HG03139 (cell line): ENCODE measurements around the gene SMURF2.
"Not testable (repeated sequence)": the region's sequence is repeated elsewhere in the genome, so short reads cannot be mapped to it uniquely, and the experiment has no call there.

Experiments
- ATAC-seq: cut with Tn5 transposase; IDR thresholded peaks from one replicate; pipeline ENCODE4 v1.9.1; 2021; ENCODE audit not compliant: unreplicated experiment

Gene SMURF2

DNA sequence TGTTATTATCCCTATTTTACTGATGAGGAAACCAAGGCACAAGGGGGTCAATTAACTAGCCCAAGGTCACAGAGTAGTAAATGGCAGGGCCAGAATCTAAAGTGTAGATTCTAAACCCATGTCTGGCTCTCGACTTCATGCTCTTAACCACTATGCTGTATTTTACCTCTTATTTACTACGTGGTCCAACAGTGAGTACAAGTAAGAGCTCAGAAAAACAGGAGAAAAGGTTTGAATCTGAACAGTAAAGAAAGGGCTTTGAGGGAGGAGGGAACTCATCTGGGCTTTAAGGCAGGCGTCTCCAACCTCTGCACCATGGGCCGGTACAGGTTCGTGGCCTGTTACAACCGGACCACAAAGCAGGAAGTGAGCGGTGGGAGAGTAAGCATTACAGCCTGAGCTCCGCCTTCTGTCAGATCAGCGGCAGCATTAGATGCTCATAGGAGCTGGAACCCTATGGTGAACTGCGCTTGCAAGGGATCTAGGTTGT is 62.9 kb downstream of the SMURF2 start:
- peak; percentile 85 for ATAC-seq

- no peak for ATAC-seq
Measured at GRCh38 chr17:64598672-64599071, 63.4 kb downstream of the SMURF2 start.

DNA sequence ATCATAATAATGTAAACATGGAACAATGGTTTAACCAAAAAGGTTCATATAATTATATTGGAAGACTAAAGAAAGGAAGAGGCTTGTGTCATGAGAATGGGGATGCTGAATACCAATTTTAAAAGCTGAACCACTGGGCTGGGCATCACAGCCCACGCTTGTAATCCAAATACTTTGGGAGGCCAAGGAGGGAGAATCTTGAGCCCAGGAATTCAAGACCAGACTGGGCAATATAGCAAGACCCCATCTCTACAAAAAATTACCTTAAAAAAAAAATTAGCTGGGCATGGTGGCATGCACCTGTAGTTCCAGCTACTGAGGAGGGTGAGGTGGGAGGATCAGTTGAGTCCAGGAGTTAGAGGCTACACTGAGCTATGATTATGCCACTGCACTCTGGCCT is 65.1 kb downstream of the SMURF2 start:
- no peak for ATAC-seq

DNA sequence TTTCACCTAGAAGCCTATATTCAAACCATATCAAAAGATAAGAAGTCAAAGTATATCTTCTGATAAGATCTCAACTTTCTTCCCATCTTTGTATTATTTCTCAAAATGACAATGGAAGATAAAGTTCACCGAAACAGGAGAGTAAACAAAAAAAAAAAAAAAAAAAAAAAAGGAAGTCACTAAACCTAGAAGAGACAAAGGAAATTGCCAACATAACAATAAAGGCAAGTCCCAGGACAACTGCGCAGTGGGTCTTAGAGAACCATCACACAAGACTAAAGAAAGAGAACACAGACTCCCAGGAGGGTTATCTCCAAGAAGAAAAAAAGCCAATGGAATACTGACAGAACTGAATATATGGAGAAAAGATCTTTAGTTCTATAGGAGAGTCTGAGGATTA is 65.7 kb downstream of the SMURF2 start:
- no peak for ATAC-seq

GRCh38 chr17:64591944-64592343 is 70.2 kb downstream of the SMURF2 start:
- ATAC-seq: no peak

DNA sequence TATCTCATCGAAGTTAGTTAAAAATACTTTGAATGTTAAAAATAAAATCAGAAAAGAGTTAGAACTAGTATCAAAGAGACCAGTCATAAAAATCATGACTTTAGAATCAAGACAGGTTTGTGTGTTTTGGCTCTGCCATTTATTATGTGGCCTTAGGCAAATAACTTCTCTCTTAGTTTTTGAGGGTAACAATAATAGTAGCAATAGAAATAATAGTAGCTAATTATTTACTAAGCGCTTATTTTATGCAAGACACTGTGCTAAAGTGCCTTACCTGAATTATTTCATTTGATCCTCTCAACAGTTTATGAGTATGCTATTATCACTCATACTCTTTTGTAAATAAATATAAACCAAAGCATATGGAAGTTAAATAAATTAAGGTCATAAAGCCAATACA is 77.0 kb downstream of the SMURF2 start:
- no peak for ATAC-seq

- no peak for ATAC-seq
Measured at GRCh38 chr17:64583038-64583437, 79.1 kb downstream of the SMURF2 start.

- ATAC-seq: no peak
Measured at GRCh38 chr17:64580384-64581315, 81.5 kb downstream of the SMURF2 start.

GRCh38 chr17:64579917-64580316 is 82.2 kb downstream of the SMURF2 start:
- ATAC-seq: no peak

GRCh38 chr17:64577025-64577424 is 85.1 kb downstream of the SMURF2 start:
- not testable (repeated sequence) for ATAC-seq

DNA sequence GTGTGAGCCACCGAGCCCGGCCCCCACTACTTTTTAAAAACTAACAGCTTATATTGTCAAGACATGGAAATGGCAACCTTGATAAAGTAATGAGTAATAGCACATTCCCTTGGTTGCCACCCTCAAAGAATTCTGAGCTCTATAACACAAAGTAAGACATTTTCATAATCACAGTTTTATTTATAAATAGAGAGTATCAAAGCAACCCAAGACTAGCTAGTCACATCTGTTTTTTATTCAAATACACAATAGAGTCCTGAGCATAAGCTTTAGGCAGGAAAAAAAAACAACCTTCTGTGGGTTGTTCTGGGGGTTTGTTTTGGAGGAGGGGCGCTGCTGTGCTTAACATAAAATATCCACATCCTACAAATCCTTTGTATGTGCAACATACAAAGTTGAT is 86.7 kb downstream of the SMURF2 start:
- no peak for ATAC-seq

DNA sequence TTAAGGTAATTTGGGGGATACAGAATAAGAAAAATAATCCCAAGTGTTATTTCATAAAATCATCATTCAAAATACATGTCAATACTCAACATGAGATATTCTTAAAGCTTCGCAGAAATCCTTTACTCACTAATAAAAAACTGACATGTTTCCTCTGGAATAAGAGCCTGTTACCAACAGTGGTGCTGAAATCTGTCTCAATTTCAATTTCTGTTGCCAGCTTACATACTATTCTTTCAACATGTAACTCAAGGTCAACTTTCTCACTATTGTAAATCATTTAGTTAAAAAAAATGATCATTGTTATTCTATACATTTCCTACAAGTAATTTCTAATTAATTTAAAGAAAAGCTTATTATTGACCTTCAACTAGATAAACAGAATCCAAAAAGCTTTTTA is 87.5 kb downstream of the SMURF2 start:
- ATAC-seq: no peak

- ATAC-seq: no peak
Measured at GRCh38 chr17:64573214-64573613, 88.9 kb downstream of the SMURF2 start.

GRCh38 chr17:64572682-64573154 is 89.4 kb downstream of the SMURF2 start:
- ATAC-seq: no peak

DNA sequence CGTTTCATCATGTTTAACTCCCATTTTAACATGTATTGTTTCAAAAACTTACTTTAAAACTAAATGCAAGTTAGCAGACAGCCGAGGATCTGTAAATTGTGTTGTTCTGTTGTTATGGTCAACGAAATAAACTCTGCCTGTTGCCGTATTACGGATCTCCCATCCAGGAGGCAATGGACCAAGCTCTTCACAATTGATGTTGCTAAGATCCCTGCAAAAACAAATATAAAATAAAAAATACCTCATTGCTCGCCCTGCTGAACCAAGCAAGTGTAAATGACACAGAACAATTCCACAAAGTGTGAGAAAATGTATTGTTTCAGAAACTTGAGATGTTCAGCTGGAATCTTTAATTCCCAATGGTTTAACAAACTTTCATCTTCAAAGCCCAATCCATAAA is 90.4 kb downstream of the SMURF2 start:
- no peak for ATAC-seq

GRCh38 chr17:64565563-64565962 is 96.5 kb downstream of the SMURF2 start:
- no peak for ATAC-seq

GRCh38 chr17:64564098-64564497 is 98.0 kb downstream of the SMURF2 start:
- no peak for ATAC-seq

- ATAC-seq: no peak
Measured at GRCh38 chr17:64555281-64555680, 106.8 kb downstream of the SMURF2 start.

- ATAC-seq: no peak
Measured at GRCh38 chr17:64554028-64554637, 108.0 kb downstream of the SMURF2 start.

GRCh38 chr17:64551461-64551860 is 110.6 kb downstream of the SMURF2 start:
- ATAC-seq: no peak

DNA sequence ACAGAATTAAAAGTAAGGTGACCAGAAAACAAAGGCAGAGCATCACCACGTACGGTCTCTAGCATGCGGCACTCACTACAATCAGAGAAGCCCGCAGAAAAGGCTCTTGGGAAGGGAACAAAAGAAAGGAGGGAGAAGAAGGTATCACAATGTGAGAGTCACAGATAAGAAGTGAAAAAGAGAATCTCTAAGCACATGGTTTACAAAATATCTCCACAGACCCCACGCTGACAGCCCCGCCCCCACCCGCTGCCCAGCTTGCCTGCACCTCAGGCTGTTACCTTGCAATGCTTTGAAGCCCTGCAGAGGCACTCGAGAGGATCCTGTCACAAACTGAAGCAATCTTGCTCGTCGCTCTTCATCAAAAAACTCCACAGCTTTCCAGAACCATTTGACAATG is 114.8 kb downstream of the SMURF2 start:
- ATAC-seq: no peak

GRCh38 chr17:64546716-64547115 is 115.4 kb downstream of the SMURF2 start:
- ATAC-seq: no peak
